CD14-positive monocyte (primary cell): ENCODE data around the gene TMEM238L. TPM values are rescaled to one million over a fixed set of nuclear protein-coding genes. Genes with fewer than 3 reads are reported as not detected.

Source experiments
- DNase-seq, 3 donors: peaks; one replicate each; pipeline ENCODE4 v3.0.0-alpha.2; 2011 to 2022
- H2AFZ ChIP-seq: 2 replicates; pipeline ENCODE4 v1.6.0; 2012; ENCODE audit warnings: mild to moderate bottlenecking, low read depth, low read length, inconsistent platforms; ENCODE audit not compliant: insufficient read depth, poor library complexity, severe bottlenecking
- H3K27ac ChIP-seq, 2 donors: 1 replicate in 1 of 2; 2 replicates in 1 of 2; pipeline ENCODE4 v1.5.1; 2012 to 2013; ENCODE audit warnings: low read length in 2 of 2, control low read depth in 1 of 2, inconsistent platforms in 1 of 2, low read depth in 1 of 2, mild to moderate bottlenecking in 1 of 2
- H3K27me3 ChIP-seq, 2 donors: one replicate each; pipeline versions ENCODE4 v1.6.0 to v1.6.1; 2011 to 2013; ENCODE audit warnings: low read length in 2 of 2; ENCODE audit not compliant: control insufficient read depth in 2 of 2, insufficient read depth in 2 of 2
- H3K36me3 ChIP-seq, 2 donors: replicated peaks in 1 of 2; 1 replicate in 1 of 2; 2 replicates in 1 of 2; pipeline versions ENCODE4 v1.5.1 to v1.6.1; 2012 to 2013; ENCODE audit warnings: low read length in 2 of 2, control low read depth in 1 of 2, inconsistent platforms in 1 of 2, mild to moderate bottlenecking in 1 of 2; ENCODE audit not compliant: insufficient read depth in 2 of 2, control insufficient read depth in 1 of 2
- H3K4me1 ChIP-seq, 2 donors: 1 replicate in 1 of 2; 2 replicates in 1 of 2; pipeline versions ENCODE4 v1.5.1 to v1.6.1; 2012 to 2013; ENCODE audit warnings: low read length in 2 of 2, control low read depth in 1 of 2, inconsistent platforms in 1 of 2, mild to moderate bottlenecking in 1 of 2, moderate library complexity in 1 of 2; ENCODE audit not compliant: insufficient read depth in 2 of 2, control insufficient read depth in 1 of 2
- H3K4me2 ChIP-seq: replicated peaks from 2 replicates; pipeline ENCODE3; 2012; ENCODE audit warnings: low read length, moderate library complexity, mild to moderate bottlenecking; ENCODE audit not compliant: poor library complexity, severe bottlenecking; ENCODE audit errors: extremely low read depth
- H3K4me3 ChIP-seq, 3 experiments: fragments of 200-600 bp in 1 of 3; sonication (generic) in 1 of 3; replicated peaks in 1 of 3; 1 replicate in 2 of 3; 2 replicates in 1 of 3; pipeline ENCODE4 v1.5.1; 2011 to 2013; ENCODE audit warnings: low read length in 3 of 3, mild to moderate bottlenecking in 3 of 3, control low read depth in 2 of 3, low read depth in 2 of 3, inconsistent platforms in 1 of 3, moderate library complexity in 1 of 3
- H3K79me2 ChIP-seq: 2 replicates; pipeline ENCODE4 v1.6.0; 2012; ENCODE audit warnings: mild to moderate bottlenecking, control low read depth, inconsistent platforms, low read length, moderate library complexity; ENCODE audit not compliant: insufficient read depth
- H3K9ac ChIP-seq: 2 replicates; pipeline ENCODE4 v1.6.0; 2017; ENCODE audit warnings: low read length, mild to moderate bottlenecking; ENCODE audit not compliant: insufficient read depth, poor library complexity, severe bottlenecking
- H3K9me3 ChIP-seq, 2 donors: replicated peaks in 1 of 2; 1 replicate in 1 of 2; 2 replicates in 1 of 2; pipeline versions ENCODE4 v1.5.1 to v1.6.1; 2012 to 2013; ENCODE audit warnings: low read length in 2 of 2, control low read depth in 1 of 2; ENCODE audit not compliant: control insufficient read depth in 1 of 2, insufficient read depth in 1 of 2
- H4K20me1 ChIP-seq: 2 replicates; pipeline ENCODE4 v1.6.0; 2012; ENCODE audit warnings: mild to moderate bottlenecking, low read length, control low read depth, moderate library complexity; ENCODE audit not compliant: insufficient read depth
- H3K27ac Mint-ChIP-seq, 7 donors: one replicate each; pipeline ENCODE4 v1.8.0; 2020; ENCODE audit warnings: mild to moderate bottlenecking in 7 of 7, mixed read lengths in 7 of 7, moderate library complexity in 6 of 7, inconsistent platforms in 2 of 7
- H3K27me3 Mint-ChIP-seq, 3 donors: one replicate each; pipeline ENCODE4 v1.8.0; 2021 to 2022; ENCODE audit warnings: low read depth in 3 of 3, mild to moderate bottlenecking in 3 of 3, mixed read lengths in 3 of 3, moderate library complexity in 3 of 3, inconsistent platforms in 1 of 3
- H3K36me3 Mint-ChIP-seq, 2 donors: one replicate each; pipeline ENCODE4 v1.8.0; 2020; ENCODE audit warnings: mixed read lengths in 2 of 2, inconsistent platforms in 1 of 2, mild to moderate bottlenecking in 1 of 2
- H3K4me1 Mint-ChIP-seq: one replicate; pipeline ENCODE4 v1.8.0; 2020; ENCODE audit warnings: mild to moderate bottlenecking, mixed read lengths
- H3K4me3 Mint-ChIP-seq, 2 donors: one replicate each; pipeline ENCODE4 v1.8.0; 2020; ENCODE audit warnings: mild to moderate bottlenecking in 2 of 2, mixed read lengths in 2 of 2, moderate library complexity in 1 of 2
- H3K9me3 Mint-ChIP-seq, 7 donors: one replicate each; pipeline ENCODE4 v1.8.0; 2020 to 2022; ENCODE audit warnings: mixed read lengths in 7 of 7, mild to moderate bottlenecking in 6 of 7, moderate library complexity in 6 of 7, inconsistent platforms in 2 of 7
- CTCF ChIP-seq: fragments of 200-600 bp; IDR thresholded peaks from one replicate; pipeline ENCODE4 v1.8.0; 2022; ENCODE audit warnings: antibody characterized with exemption, mild to moderate bottlenecking
- WGBS: methylation state at CpG from one replicate; pipeline ENCODE4 v1.1.5; 2013; ENCODE audit warnings: missing lambda C conversion rate; ENCODE audit not compliant: insufficient coverage; 5-methylcytosine and 5-hydroxymethylcytosine counted together
- intact Hi-C, 2 donors: fragments of 100-400 bp; cut with micrococcal nuclease; formaldehyde crosslinking; loops; one replicate each; pipeline versions ENCODE4 v1.15.0 to v1.15.1; 2023
- polyA plus RNA-seq, 3 donors: library from polyadenylated mRNA; depleted of rRNA in 1 of 3; unstranded in 2 of 3; stranded (reverse) in 1 of 3; fragments of 300-500 nt in 2 of 3; fragments of >200 nt in 1 of 3; fragmentation: Illumina TruSeq in 2 of 3; gene quantifications; 1 replicate in 2 of 3; 2 replicates in 1 of 3; pipeline ENCODE4 v1.2.3, GENCODE V29; 2012 to 2021

The TMEM238L gene
- polyA plus RNA-seq, 3 donors = not detected

DNA sequence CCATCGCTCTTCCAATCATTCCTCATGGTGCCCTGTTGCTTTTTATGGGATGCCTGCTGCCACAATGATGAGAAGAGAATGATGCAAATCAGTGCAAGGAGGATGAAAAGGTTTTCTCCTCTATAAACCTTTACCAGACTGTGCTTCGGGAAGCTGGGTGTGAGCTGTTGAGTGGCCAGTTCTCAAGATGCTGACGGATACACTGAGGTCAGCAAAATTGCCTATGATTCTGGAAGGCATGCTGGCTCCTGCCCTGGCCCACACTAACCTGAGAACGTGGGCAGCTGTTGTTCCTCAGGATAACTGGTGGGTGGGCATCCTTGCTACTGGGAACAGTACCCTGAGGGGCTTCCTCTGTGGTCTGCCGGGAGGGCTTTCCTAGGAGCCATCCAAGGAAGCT, 34.8 kb upstream of the TMEM238L start:
- H3K36me3 Mint-ChIP-seq = no peaks in the 10 kb centered on the region
- Histone ChIP-seq H2AFZ (no peak overlapping the region), H3K9ac (no peak overlapping the region), H3K4me3 (no peak overlapping the region), H3K4me1 (no peaks in the 10 kb centered on the region), H4K20me1 (no peaks in the 10 kb centered on the region), H3K36me3 (no peaks in the 10 kb centered on the region), H3K9me3 (no peaks in the 10 kb centered on the region), H3K27me3 (no peaks in the 10 kb centered on the region), H3K79me2 (no peaks in the 10 kb centered on the region), H3K27ac (no peak overlapping the region), H3K4me2 (no peak overlapping the region)
- no peak for DNase-seq
- intact Hi-C loops = no loop called here
- WGBS = 94% methylated on average over 3 of the region's 5 CpGs
- H3K4me3 Mint-ChIP-seq = no peak overlapping the region
- H3K4me1 Mint-ChIP-seq = no peaks in the 10 kb centered on the region
- no peaks in the 10 kb centered on the region for H3K9me3 Mint-ChIP-seq
- H3K27ac Mint-ChIP-seq = no peak overlapping the region
- no peak for TF ChIP-seq CTCF
- peaks cover under 1 to 6% (median 2%) of the 10 kb centered on the region in 3 donors for H3K27me3 Mint-ChIP-seq

DNA sequence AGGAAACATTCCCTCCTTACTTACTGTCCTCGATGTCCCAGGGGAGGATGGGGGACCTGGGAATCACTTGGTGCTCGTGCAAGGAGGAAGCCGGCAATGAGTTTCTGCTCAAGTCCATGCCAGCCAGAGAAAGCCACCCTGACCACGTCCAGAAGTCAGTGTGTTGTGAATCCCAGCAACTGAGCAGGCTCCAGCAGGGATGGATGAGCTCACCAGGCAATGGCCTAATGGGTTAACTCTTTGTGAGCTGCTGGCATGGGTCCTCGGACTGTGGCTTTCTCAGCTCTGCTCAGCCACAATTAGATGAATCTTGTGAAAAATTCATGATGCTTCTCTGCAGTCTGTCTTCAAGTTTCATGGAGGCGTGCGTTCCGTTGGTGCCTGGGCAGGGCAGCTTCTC, 34.0 kb upstream of the TMEM238L start, which contains the start of gene PIRT:
Gene PIRT, minus strand, starts transcription at position 167 of the 400 bp plus-strand sequence. CDS start 12,442 bp downstream, outside the sequence.
- H3K36me3 ChIP-seq = no peaks in the 10 kb centered on the region
- WGBS = 85% methylated on average over 8 of the region's 8 CpGs
- H3K9me3 Mint-ChIP-seq = no peaks in the 10 kb centered on the region
- H3K9ac ChIP-seq = no peak within 1 kb of the TSS
- no peaks in the 10 kb centered on the region for H3K27me3 ChIP-seq
- H3K27ac Mint-ChIP-seq = peak within 1 kb of the TSS in 1 of 7 donors; percentile 58
- H3K36me3 Mint-ChIP-seq = no peaks in the 10 kb centered on the region
- intact Hi-C loops = no loop called here
- no peak within 1 kb of the TSS for H3K4me3 Mint-ChIP-seq
- H3K4me2 ChIP-seq = no peak within 1 kb of the TSS
- peaks cover 0 to 5% (median 2%) of the 10 kb centered on the region in 3 donors for H3K27me3 Mint-ChIP-seq
- no peak within 1 kb of the TSS for H2AFZ ChIP-seq
- H3K4me3 ChIP-seq = no peak within 1 kb of the TSS
- H3K9me3 ChIP-seq = no peaks in the 10 kb centered on the region
- DNase-seq = no peak
- H4K20me1 ChIP-seq = no peaks in the 10 kb centered on the region
- H3K4me1 ChIP-seq = no peaks in the 10 kb centered on the region
- no peaks in the 10 kb centered on the region for H3K79me2 ChIP-seq
- TF ChIP-seq CTCF = no peak
- no peak within 1 kb of the TSS for H3K27ac ChIP-seq
- H3K4me1 Mint-ChIP-seq = no peaks in the 10 kb centered on the region
